HG03469 (cell line): ENCODE measurements around the gene GRB10.

Source experiments
- ATAC-seq: cut with Tn5 transposase; IDR thresholded peaks from one replicate; pipeline ENCODE4 v1.9.1; 2021; ENCODE audit warnings: mild to moderate bottlenecking, moderate library complexity, moderate number of reproducible peaks; ENCODE audit not compliant: unreplicated experiment

The GRB10 gene

DNA sequence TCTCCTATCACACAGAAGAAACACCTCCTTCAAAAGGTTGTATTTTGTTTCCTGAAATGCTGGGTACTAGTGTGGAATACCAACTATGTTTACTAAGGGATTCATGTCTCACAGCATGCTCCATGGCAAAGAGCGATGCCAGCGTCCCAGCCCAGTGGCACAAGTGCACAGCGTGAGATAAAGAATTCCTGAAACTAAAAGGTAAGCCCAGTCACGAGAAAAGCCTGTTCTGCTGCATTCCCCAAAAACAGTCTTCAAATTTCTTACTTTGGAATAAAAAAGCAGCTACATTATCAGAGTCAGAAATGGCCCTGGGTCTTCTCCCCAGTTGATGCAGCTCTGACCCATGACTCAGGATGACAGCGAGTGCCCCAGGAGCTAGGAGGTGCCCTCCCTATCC, 164.4 kb downstream of the GRB10 start:
- no peak for ATAC-seq

DNA sequence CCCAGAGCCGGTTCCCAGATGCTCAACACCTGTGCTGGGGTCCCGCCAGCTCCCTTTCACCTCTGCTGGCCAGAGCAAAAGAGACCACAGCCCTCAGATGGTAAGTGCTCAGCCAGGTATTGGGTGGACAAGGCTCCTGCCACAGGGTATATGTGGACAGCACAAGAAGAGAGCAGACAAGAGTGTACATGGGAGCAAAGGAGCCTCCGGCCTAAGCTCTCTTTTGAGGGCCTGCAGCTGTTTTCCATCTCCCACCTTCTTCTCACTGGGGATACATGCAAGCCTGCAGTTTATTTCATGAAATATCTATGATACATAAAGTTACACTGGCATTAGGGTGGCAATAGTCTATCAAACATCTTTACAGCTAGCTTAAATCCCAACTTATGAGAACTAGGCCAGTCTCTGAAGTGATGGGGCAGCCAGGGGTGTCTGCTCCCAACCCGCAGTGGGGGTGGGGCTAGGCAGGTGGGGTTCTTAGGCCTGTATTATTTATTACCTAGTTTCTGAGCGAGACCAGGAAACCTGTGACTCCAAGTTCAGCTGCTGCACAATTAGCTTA, 167.1 kb downstream of the GRB10 start:
- ATAC-seq, result no peak

DNA sequence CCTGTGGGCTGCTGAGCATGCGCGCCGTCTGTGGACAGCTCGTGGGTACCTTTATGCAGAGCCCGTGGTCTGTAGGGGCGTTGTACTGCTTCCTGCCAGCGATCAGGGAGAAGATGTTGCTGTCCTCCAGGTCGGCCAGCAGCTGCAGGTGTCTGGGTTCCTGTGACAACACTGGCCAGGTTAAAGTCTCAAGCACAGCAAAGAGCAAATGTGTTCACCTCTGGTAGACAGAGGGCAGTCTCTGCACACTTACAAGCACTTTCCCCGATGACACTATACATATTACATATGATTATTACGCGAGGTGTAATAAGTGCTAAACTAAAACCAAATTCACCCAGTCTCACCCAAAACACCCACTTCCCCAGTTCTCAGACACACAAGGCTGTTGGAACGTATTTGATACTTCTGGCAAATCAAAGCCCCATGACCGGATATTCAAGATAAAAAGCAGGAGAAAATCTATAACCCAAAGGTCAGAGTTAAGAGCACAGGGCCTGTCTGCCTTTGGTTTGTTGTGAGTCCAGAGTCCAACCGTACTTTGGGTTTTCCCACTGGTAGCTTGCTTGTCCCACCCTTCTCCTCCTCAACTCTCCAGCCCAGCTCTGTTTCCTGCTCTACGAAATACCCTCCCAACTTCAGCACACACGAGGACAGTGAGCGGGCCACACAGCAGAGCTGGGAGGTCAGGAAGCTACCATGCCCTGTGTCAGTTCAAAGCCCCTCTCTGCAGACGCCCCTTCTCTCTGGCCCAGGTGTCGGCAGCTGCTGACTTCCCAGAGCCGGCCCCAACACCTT, 167.8 kb downstream of the GRB10 start:
- no peak for ATAC-seq

DNA sequence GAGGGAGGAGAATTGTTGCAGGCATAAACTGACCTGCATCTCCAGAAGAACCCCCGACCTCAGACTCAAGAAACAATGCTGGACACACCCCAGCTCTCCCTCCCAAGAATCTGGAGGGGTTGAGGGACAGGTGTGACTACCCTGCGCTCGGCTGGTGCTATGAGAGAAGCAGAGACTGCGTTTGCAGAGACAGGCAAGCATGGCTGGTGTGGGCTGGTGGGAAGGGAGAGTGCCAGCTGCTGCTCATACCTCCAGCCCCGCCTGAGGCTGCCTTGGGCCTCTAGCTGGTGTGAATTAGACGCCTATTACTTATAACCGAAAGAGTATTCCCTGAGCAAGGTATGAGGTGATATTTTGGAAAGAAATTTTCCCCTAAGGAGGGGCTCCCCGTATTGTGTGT, 169.2 kb downstream of the GRB10 start:
- no peak for ATAC-seq

DNA sequence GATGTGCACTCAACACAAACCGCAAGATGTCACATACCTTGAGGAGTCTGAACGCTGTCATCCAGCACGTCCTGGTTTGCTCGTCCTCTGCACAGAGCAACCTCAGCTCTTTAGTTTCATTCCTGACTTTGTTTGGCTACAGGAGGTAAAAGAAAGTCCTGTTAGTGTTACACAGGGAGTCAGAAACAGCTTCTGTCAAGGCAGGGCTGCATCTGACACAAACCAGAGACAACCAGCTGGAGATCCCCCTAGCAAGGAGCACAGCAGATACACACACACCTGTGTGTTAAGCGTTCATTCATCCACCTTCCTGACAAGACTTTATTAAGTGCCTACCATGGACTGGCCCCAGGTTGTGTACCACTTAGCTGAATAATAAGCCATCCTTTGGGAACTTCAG, 170.0 kb downstream of the GRB10 start:
- no peak for ATAC-seq

DNA sequence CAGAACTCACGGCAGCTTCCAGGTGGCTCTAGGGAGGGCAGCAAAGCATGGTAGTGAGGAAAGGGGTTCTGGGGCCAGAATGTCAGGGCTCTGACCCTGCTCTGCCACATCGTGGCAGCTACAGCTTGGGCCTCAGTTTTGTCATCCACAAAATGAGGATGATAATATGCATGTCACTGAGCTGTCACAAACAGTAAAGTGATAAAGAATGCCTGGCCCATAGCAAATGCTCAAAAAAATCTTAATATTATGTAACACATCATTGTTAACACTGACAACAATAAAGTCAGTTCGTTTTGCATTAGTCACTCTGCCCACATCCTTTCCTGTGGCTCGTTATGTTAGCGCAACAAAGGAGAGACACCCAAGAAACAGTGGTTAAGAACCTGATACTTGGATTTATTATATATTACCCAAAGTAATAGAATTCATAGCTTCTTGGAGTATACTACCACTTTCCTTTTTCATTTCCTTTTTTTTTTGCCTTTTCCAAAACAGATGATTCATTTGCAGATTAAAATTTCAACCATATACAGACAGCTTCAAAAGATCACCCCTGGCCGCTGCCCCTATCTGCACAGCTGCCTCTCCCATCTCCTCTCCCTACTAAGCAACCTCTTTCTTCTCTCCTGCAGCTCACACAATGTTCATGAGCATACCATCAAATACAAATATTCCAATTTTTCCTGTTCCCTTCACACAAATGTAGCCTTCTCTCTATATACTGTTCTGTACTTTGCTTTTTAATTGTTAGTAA, 172.0 kb downstream of the GRB10 start:
- ATAC-seq, result peak; percentile 50

DNA sequence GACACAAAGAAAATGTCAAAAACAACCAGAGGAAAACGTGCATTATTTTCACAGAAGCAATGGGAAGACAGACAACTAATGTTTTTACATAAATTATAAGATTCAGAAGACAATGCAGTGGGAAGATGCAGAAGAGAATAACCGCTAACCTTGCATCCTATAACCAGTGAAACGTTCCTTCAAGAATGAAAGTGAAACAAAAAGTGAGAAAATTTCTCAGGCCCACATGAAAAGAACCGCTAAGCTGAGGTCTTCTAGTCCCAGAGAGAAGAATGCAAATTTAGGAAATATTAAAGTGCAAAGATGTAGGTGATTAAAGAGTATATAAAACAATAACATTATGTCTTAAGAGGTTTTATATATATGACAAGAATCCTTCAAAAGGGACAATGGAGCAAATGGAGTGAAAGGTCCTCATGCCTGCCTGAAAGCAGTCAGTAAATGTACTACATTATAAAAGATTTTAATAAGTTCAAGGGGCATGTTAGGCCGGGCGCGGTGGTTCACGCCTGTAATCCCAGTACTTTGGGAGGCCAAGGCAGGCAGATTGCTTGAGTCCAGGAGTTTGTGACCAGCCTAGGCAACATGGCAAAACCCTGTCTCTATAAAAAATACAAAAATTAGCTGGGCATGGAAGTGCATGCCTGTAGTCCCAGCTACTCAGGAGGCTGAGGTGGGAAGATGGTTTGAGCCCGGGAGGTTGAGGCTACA, 174.3 kb downstream of the GRB10 start:
- ATAC-seq, result no peak

DNA sequence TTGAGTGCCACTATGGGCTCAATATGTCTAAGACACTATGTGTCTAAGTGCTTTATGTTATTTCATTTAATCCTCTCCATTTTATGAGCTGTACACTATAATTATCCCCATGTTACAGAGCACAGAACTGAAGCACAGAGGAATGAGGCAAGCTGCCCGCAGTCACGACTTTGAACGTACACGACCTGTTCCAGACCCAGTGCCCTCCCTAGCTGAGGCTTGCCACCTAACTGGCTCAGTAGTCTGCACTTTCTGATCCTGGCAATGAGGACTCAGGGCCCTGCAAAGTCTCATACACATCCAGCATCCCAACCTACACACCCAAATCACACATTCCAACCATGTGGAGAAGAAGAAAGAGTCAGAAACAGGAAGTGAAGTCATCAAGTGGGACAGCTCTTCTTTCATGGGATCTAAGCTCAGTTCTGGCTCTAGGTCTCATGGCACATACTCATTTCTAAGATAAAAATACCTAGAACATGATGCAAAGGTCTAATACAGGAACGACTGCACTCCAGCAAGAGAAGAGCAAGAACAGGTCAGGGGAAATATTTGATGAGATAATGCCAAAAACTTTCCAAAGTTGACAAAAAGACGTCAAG, 175.1 kb downstream of the GRB10 start:
- ATAC-seq, result no peak

DNA sequence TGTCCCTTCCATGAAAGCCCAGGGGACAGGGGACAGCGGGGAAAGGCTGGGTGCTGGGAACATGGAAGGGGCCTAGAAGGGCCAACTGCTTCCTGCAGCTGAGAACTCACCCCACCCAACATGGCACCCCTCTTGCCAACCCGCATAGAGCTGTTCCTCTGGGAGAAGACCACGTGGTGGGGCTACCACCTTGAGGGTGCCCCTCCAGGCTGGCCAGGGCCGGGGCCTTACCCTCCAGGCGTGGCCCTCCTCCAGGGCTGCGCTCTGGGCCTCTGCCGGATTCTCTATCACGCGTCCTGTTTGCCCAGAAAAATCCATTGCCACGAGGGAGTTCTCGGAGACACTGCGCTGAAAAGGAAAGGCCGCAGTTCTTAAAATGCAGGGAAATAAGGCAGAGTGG, 177.6 kb downstream of the GRB10 start:
- ATAC-seq, result no peak

DNA sequence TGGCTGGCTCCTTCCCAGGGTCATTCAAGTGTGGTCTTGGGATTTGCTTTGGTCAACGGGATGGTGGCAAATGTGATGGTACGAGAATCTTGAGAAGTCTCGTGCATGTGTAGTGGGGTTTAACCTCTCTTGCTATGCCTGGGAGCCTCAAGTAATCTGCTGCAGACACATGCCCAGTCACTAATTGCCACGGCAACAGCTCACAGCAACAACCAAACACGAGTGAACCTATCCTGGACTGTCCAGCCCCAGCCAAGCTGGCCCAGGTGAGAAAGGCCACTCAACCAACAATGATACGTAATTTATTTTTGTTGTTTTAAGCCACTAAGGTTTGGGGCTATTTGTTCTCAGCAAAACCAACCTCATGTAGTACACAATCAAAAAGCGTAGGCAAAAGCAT, 179.4 kb downstream of the GRB10 start:
- no peak for ATAC-seq

DNA sequence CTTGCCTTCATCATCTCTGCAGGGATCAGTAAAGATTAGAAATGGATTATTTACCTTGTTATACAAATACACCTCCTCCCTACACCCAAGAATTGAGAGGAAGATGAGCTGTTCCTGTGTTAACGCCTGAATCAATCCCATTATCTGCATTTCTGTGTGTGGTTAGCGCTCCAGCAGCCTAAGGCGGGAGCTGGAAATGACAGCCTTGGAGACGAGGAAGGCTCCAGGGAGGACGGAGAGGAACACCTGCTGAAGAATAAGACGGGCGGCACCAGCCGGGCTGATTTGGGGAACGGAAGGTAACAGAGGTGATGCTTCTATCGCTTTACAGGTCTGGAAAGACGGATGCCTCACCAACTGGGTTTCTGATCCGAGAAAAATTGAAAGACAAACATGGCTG, 183.3 kb downstream of the GRB10 start:
- ATAC-seq, result no peak

DNA sequence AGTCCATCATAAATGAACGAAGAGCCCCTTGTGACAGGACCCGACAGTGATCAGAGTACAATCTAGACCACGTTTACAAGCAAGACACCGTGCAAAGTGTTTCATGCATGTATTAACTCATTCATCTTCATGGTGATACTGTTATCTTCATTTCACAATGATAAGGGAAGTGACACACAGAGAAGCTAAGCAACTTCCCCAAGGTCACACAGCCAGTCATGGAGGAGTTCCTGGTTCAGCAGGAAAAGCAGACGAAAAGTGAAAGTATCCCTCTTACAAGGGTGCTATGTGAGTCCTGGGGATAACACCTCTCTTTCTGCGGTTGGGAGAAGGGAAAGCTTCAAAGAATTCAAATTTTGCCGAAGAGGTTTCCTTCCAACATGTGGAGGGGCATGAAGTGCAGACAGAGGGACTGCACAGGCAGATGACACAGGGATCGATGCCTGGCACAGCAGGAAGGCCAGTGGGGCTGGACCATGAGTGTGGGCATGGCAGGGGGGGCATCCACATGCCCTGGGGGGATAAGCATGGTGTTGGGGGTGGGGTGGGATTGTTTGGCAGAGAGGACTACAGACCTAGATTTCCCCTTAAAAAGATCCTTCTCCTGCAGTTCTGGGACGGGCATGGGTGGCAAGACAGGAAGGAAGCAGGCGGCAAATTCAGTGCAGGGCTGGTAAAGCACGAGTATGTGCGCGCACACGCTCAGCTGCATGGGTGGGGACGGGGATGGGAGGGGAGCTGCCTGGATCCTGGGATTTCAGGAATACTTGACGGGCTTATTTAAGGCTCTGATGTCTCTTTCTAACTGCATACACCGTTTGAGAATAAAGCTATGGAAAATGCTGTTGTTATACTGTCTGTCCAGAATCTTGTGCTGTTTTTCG, 184.0 kb downstream of the GRB10 start:
- no peak for ATAC-seq

DNA sequence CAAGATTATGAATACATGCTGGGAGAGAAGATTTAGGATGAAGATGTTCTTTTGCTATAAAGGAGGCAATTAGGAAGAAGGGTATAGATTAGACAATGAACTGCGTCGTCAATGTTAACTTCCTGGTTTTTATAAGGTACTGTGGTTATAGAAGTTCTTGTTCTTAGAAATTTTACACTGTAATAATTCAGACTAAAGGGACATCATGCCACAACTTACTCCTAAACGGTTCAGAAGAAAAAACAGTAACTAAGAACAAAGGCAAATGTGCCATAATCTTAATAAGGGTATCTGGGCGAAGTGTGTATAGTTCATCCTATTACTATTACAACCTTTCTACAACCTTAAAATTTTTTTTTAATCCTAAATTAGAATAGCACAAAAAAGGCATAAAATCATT, 186.2 kb downstream of the GRB10 start:
- no peak for ATAC-seq

DNA sequence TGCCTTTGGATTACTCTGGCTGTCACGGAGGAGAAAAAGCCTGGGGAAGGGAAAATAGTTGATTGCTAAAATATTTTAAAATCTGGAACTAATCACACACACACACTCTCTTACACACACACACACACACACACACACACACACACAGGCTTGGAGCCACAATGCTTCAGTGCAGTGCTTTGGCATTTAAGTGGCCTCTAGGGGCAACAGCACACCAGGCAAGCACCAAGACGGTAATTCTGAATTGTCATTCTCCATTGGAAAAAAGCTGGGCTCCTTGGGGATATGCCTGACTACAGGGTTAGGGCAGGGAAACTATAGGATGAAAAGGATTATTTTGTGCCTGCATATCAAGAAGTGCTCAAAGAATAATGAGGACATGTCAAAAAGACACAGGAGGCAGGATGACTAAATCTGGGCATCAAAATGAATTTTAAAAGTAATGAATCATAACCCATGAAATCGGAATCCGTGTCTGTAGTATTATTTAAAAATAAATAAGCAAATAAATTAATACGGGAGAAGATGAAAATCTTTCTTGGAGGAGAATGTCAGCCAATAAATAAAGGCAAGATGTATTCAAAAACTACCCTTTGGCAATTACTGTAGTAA, 187.1 kb downstream of the GRB10 start:
- peak; percentile 18 for ATAC-seq

DNA sequence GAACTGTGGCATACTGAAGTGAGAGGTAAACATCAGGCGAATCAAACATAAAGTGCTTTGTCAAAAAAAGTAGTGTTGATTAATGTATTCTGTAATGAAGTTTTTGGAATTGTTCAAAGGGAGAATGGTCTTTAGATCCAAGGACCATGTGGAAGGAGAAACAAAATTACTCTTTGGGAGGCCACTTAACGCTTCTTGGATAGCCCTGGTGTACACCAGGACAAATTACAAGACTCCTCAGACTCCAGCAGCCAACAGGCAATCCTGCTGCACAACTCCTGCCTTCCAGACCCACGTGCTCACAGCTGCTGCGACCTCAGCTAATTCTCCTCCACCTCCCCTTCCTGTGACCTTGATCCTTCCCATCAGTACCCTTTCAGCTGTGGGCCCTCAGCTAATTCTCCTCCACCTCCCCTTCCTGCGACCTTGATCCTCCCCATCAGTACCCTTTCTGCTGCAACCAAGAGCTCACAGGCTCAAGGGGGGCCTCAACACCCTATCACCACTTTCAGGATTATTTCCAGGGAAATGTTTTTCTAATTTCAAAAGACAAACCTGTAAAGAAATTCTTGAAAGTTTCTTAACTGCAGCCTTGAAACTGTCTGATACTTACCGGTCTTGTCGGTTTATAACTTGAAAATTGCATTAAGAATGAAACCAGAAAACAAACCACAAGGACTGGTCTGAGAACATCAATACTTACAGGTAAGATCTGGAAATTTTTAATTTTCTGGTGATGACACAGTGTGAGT, 187.8 kb downstream of the GRB10 start:
- peak; percentile 40 for ATAC-seq

DNA sequence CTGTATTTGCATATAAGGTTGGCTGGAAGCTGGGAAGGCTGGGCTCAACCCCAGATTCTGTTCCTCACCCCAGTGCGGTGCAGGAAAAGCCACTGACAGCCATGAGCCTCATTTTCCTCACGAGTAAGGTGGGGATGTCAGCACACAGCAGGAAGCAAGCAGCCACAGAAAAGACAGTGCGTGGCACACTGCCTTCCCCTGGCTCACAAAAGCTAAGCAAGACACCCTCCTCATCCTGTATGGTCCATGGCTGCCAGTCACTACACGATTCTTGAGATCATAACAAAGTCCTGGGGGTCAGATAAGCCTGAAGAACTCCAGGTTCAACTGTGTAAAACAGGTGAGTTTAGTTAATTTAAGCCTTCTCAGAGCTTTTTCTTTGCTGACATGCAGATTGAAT, 188.6 kb downstream of the GRB10 start:
- ATAC-seq, result no peak

DNA sequence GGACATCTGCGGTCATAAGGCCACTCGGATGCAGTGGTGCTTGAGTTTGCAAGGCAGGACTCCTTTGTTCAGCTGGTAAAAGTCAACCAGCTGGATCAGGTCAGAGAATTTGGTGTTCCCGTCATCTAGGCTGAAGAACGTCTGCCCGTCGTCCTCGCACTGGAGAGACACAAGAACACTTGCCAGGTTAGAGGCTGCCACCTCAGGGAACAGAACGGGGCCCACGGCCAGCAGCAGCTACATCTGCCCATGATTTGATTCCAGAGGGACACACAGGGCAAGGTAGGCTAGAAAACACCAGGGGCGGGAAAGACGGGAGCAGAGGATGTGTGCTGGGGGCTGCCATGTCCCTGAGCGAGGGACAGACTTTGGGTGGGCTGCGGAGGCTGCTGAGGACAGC, 189.8 kb downstream of the GRB10 start:
- ATAC-seq, result no peak

DNA sequence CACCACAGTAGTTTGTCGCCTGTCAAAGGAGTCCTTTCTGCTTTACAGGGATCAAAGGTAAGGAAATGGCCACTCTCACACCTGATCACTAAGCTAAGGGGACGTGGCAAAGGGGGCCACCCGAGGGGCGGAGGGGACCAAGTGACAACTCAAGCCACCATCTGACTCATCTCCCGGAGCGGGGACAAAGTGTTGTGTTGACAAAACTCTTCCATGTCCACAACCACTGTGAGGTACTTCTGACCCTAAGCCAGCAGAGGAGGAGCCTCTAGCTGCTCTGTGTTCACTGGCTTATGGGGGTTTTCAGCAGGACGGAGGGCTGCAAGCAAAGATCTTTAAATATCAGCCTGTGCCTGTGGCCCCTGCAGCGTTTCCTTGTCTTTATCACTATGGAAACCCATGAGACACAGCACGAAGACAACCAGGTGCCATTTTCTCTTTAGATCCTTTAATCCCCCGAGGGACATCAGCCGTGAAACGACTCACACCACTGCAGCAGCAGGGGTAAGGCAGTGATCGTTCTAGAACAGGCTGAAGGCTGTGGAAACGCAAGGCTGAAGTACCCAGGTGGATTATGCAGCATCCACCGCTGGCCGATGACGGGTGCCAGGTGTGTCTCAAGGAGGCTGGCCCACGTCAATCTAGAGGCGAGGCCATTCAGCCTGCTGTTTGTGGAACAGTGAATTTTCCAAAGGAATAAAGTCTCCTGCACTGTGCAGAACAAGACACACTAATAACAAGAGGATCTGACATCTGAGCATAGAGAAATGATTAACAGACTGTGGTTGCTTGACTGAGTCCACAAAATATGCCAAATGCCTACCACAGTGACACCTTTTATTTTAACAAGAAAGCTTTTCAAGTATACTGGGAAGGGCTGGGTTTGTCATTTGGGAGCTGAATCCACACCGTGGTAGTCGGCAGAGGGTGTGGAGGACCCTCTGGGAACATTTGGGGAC, 190.9 kb downstream of the GRB10 start:
- ATAC-seq, result peak; percentile 30
